Fibroblast of pulmonary artery (primary cell): ENCODE measurements around the gene NUP188.

Source experiments
- DNase-seq: peaks from one replicate; pipeline ENCODE4 v3.0.0-alpha.2; 2010; ENCODE audit warnings: low read depth
- H3K4me3 ChIP-seq: replicated peaks from 2 replicates; pipeline ENCODE4 v1.5.1; 2011; ENCODE audit warnings: low read depth, mild to moderate bottlenecking, control low read depth, low read length, moderate library complexity
- CTCF ChIP-seq: IDR thresholded peaks from 2 replicates; pipeline ENCODE4 v1.5.1; 2011; ENCODE audit warnings: mild to moderate bottlenecking, control low read depth, low read length, inconsistent platforms; ENCODE audit errors: missing control alignments

The NUP188 gene

GRCh38 chr9:129036923-129037766, 89.6 kb downstream of the NUP188 start:
- peak overlapping the region; percentile 96 for H3K4me3 ChIP-seq
- no peak for TF ChIP-seq CTCF
- no peak for DNase-seq

DNA sequence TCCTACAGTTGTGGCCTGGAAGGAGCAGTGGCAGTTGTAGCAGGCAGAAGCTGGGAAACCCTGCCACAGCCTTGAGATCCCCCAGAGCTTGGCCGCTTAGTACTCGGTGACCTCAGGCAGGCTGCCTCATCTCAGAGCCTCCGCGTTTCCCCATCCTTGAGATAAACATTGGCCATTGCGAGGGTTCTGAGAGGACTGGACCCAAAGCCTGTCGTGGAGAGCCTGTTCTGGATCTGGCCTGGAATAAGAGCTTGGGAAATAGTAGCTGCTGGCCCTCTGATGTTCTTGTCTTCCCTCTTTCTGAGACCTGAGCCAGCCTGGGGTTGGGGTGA, 90.2 kb downstream of the NUP188 start:
- TF ChIP-seq CTCF = no peak
- no peak for DNase-seq
- peak overlapping the region; percentile 96 for H3K4me3 ChIP-seq

GRCh38 chr9:129038109-129038852, 90.8 kb downstream of the NUP188 start:
- no peak for TF ChIP-seq CTCF
- peak; percentile 26 for DNase-seq
- H3K4me3 ChIP-seq = peak overlapping the region; percentile 96

GRCh38 chr9:129040113-129040643, 92.7 kb downstream of the NUP188 start:
- no peak for TF ChIP-seq CTCF
- H3K4me3 ChIP-seq = no peak overlapping the region
- no peak for DNase-seq

DNA sequence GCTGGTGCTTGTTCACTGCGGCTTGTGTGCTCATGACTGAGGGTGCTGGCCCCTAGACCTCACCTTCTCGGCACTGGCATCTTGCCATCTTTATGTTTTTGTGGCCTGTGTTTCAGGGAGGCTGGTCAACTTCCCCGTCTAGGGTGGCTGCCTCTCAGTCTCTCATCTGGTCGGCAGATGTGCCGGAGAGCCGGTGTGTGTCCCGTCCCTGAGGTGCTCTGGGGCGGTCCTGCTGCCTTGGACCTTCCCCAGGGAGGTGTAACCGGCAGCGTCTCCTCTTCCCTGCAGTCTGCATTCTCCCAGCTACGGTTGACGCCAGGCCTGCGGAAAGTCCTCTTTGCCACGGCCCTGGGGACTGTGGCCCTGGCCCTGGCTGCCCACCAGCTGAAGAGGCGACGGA, 94.5 kb downstream of the NUP188 start:
- DNase-seq = no peak
- TF ChIP-seq CTCF = no peak

DNA sequence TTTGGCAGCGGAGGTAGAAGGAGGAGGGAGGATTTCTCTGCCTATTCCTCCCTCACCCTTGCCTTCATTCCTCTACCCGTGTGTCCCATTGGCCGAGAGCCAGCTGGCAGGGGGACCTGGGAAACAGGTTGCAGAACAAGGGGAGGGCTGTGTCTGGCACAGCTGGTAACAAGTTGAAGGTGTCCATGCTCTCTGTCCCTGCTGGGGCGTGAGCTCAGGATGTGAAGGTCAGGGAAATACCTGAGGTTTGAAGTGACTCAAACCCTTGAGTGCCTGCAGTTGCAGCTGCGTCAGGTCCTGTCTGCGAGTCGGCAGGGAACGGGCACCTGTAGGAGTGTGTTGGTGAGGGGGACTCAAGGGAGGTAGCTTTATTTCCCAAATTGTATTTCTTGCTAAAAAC, 105.1 kb downstream of the NUP188 start:
- no peak for TF ChIP-seq CTCF
- no peak overlapping the region for H3K4me3 ChIP-seq
- DNase-seq = no peak

More for the DNA sequence above, 94.5 kb downstream of the NUP188 start:
- H3K4me3 ChIP-seq = no peak overlapping the region
